GM13977 (cell line): ENCODE results near the gene PDE4D.

Source experiments
- DNase-seq: peaks from one replicate; pipeline ENCODE4 v3.0.0; 2012; ENCODE audit warnings: low spot score
- in situ Hi-C: fragments of 300-500 bp; cut with MboI; formaldehyde crosslinking; loops from one replicate; pipeline ENCODE4 v1.12.0; 2022; ENCODE audit warnings: low sequenced_read_pairs, low pct_unique_long_range_greater_than_20kb, mixed read lengths, inconsistent platforms; ENCODE audit not compliant: unreplicated experiment
- TF ChIP-seq, protein P1 (sequence below): IDR thresholded peaks from 2 replicates; pipeline ENCODE4 v1.5.1; 2012; ENCODE audit warnings: mild to moderate bottlenecking, control low read depth; ENCODE audit not compliant: insufficient read depth; ENCODE audit errors: extremely low read depth, missing control alignments

The PDE4D gene

GRCh38 chr5:59587489-59588337 lies 305.8 kb downstream of the PDE4D start:
- in situ Hi-C loops: no loop called here
- DNase-seq: no peak
- TF ChIP-seq, protein P1, sequence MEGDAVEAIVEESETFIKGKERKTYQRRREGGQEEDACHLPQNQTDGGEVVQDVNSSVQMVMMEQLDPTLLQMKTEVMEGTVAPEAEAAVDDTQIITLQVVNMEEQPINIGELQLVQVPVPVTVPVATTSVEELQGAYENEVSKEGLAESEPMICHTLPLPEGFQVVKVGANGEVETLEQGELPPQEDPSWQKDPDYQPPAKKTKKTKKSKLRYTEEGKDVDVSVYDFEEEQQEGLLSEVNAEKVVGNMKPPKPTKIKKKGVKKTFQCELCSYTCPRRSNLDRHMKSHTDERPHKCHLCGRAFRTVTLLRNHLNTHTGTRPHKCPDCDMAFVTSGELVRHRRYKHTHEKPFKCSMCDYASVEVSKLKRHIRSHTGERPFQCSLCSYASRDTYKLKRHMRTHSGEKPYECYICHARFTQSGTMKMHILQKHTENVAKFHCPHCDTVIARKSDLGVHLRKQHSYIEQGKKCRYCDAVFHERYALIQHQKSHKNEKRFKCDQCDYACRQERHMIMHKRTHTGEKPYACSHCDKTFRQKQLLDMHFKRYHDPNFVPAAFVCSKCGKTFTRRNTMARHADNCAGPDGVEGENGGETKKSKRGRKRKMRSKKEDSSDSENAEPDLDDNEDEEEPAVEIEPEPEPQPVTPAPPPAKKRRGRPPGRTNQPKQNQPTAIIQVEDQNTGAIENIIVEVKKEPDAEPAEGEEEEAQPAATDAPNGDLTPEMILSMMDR: no peak

DNA sequence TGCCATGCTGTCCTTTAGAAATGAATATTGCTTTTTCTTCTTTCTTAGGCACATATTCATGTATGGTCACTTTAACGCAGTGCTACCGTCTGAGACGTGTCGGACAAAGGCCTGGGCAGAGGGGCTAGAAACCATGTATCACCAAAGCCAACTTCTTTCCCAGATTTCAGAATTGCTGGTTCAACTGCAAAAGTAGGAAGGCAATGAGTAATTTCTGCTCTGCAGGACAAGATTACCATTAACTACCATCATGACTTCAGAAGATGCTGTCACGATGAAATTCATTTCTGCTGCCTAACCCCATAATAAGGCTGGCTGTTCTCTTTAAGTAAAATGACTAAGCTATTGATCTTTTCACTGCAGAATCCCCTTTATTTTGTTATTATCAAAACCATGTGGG lies 306.7 kb downstream of the PDE4D start:
- TF ChIP-seq, protein P1: no peak
- in situ Hi-C loops: no loop called here
- DNase-seq: no peak

- in situ Hi-C loops: no loop called here
- DNase-seq: no peak
- TF ChIP-seq, protein P1: no peak
Measured at GRCh38 chr5:59584858-59585846, 308.4 kb downstream of the PDE4D start.

DNA sequence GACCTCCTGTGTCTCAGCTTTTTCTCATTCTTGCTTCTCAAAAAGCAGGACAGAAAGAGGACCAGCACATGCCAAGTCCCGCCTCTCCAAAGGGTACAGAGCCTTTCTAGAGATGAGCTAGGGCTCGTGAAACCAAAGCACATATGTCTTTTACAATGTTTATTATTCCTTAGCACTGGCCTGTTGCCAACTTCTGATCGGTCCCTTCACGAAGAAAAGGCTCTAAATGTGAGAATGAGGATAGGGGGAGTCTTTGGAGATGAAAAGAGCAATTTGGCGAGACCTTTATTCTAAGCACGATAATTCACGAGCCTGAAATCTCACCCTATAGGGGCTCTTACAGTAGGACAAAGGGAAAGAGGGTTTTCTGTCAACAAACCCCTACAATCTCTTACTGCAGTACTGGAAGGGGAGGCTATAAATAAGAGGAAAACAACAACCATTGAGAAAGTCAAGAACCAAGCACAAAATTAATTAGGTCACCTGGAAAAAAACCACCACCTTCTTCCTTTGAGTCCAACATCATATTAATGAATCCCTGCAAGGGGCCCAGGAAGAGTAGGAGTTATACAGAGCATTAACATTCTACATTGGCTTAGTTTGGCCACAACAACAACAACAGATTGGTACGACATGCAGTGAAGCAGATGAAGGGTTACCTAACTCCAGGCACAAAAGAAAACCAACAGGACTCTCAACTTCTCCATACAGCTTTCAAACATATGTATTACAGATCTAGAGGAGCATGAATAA lies 309.5 kb downstream of the PDE4D start:
- TF ChIP-seq, protein P1: no peak
- DNase-seq: no peak
- in situ Hi-C loops: no loop called here

DNA sequence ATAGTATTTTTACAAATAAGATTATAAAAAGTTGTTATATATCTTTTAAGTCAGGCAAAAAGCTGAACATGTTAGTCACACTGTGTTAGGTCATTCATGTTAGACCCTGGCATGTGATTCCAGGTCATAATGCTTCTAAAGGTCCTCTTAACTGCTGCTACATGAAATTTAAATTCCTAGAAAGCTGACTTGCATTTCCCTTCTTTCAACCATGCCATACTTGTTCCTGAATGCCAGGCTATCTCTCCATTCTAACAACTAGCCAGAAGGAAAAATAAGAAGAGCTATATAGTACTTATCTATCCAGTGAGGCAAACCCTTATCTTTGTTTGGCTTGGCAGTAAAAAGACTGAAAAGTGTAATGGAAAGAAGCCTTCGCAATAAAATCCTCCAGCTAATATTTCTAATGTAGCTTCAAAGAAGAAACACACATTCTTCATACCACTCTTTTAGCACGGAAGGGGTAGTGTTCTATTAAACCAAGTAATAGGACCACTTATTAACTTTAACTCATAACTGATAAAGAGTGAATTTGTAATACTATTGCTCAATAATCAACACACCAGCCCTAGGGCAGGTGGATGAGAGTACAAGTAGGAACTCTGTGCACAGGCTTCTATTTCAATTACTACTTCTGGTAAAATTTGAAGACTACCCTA lies 310.2 kb downstream of the PDE4D start:
- in situ Hi-C loops: no loop called here
- TF ChIP-seq, protein P1: no peak
- DNase-seq: no peak
